GM18907 (cell line): ENCODE measurements around the gene CDX2.
"Not testable (repeated sequence)": the region's sequence is repeated elsewhere in the genome, so short reads cannot be mapped to it uniquely, and the experiment has no call there.

Experiments used
- ATAC-seq: cut with Tn5 transposase; IDR thresholded peaks from one replicate; pipeline ENCODE4 v1.9.1; 2021; ENCODE audit warnings: mild to moderate bottlenecking, moderate library complexity; ENCODE audit not compliant: unreplicated experiment

CDX2 gene

GRCh38 chr13:27965740-27966640 lies 3.1 kb downstream of the CDX2 start:
- no peak for ATAC-seq

GRCh38 chr13:27965343-27965739 lies 3.8 kb downstream of the CDX2 start:
- ATAC-seq: no peak

- ATAC-seq: no peak
Observed at GRCh38 chr13:27964741-27965323, 4.3 kb downstream of the CDX2 start.

GRCh38 chr13:27964206-27964605 lies 4.9 kb downstream of the CDX2 start:
- not testable (repeated sequence) for ATAC-seq

- no peak for ATAC-seq
Observed at GRCh38 chr13:27963491-27963890, 5.6 kb downstream of the CDX2 start.

- no peak for ATAC-seq
Observed at GRCh38 chr13:27962982-27963381, 6.1 kb downstream of the CDX2 start.

GRCh38 chr13:27962128-27962841 lies 6.8 kb downstream of the CDX2 start:
- no peak for ATAC-seq

- no peak for ATAC-seq
Observed at GRCh38 chr13:27961227-27962085, 7.7 kb downstream of the CDX2 start.

- peak; percentile 43 for ATAC-seq
Observed at GRCh38 chr13:27960362-27961226, 8.5 kb downstream of the CDX2 start.

GRCh38 chr13:27959976-27960361 lies 9.1 kb downstream of the CDX2 start:
- ATAC-seq: no peak

- ATAC-seq: no peak
Observed at GRCh38 chr13:27956576-27957300, 12.4 kb downstream of the CDX2 start.

GRCh38 chr13:27955014-27955591 lies 14.0 kb downstream of the CDX2 start:
- no peak for ATAC-seq

GRCh38 chr13:27954406-27954851 lies 14.7 kb downstream of the CDX2 start:
- ATAC-seq: peak; percentile 33

- peak; percentile 92 for ATAC-seq
Observed at GRCh38 chr13:27953676-27954405, 15.3 kb downstream of the CDX2 start.

GRCh38 chr13:27952876-27953675 lies 16.0 kb downstream of the CDX2 start:
- peak; percentile 17 for ATAC-seq

GRCh38 chr13:27942972-27943371 lies 26.1 kb downstream of the CDX2 start:
- ATAC-seq: no peak
